Ishikawa (cell line): Measurements from ENCODE around the gene TAB3.

ENCODE experiments used
- CEBPB ChIP-seq: IDR thresholded peaks from 2 replicates; pipeline ENCODE4 v1.6.1; 2012
- CREB1 ChIP-seq: IDR thresholded peaks from 2 replicates; pipeline ENCODE4 v1.6.1; 2012; ENCODE audit warnings: low read depth
- EGR1 ChIP-seq: IDR thresholded peaks from 2 replicates; pipeline ENCODE4 v1.6.1; 2012
- EP300 ChIP-seq: IDR thresholded peaks from 2 replicates; pipeline ENCODE4 v1.6.1; 2012; ENCODE audit warnings: borderline replicate concordance
- FOXM1 ChIP-seq: IDR thresholded peaks from 2 replicates; pipeline ENCODE4 v1.6.1; 2012; ENCODE audit warnings: low read depth, borderline replicate concordance
- MAX ChIP-seq: IDR thresholded peaks from 2 replicates; pipeline ENCODE4 v1.6.1; 2012
- NFIC ChIP-seq: IDR thresholded peaks from 2 replicates; pipeline ENCODE4 v1.6.1; 2012
- RAD21 ChIP-seq: IDR thresholded peaks from 2 replicates; pipeline ENCODE4 v1.6.1; 2012; ENCODE audit warnings: low read depth
- TAF1 ChIP-seq: IDR thresholded peaks from 2 replicates; pipeline ENCODE4 v1.6.1; 2012; ENCODE audit warnings: low read depth, mild to moderate bottlenecking
- TCF12 ChIP-seq: IDR thresholded peaks from 2 replicates; pipeline ENCODE4 v1.6.1; 2012; ENCODE audit warnings: low read depth
- TEAD4 ChIP-seq: IDR thresholded peaks from 2 replicates; pipeline ENCODE4 v1.6.1; 2012
- YY1 ChIP-seq: IDR thresholded peaks from 2 replicates; pipeline ENCODE4 v1.6.1; 2012; ENCODE audit warnings: low read depth
- ZBTB7A ChIP-seq: IDR thresholded peaks from 2 replicates; pipeline ENCODE4 v1.6.1; 2012; ENCODE audit warnings: low read depth
- TF ChIP-seq, protein P1 (sequence below): IDR thresholded peaks from 2 replicates; pipeline ENCODE4 v1.6.1; 2012
- TF ChIP-seq, protein P2 (sequence below): IDR thresholded peaks from 2 replicates; pipeline ENCODE4 v1.6.1; 2012; ENCODE audit warnings: low read depth, mild to moderate bottlenecking

TAB3 gene

GRCh38 chrX:30910124-30910860 is 21.2 kb upstream of the TAB3 start:
- TF ChIP-seq CREB1 (no peak), ZBTB7A (no peak), FOXM1 (no peak), EGR1 (no peak), RAD21 (no peak), MAX (no peak), EP300 (no peak), NFIC (no peak), CEBPB (no peak), TAF1 (no peak), TCF12 (no peak), TEAD4 (no peak), YY1 (no peak)
- TF ChIP-seq, protein P1, sequence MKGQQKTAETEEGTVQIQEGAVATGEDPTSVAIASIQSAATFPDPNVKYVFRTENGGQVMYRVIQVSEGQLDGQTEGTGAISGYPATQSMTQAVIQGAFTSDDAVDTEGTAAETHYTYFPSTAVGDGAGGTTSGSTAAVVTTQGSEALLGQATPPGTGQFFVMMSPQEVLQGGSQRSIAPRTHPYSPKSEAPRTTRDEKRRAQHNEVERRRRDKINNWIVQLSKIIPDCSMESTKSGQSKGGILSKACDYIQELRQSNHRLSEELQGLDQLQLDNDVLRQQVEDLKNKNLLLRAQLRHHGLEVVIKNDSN, result no peak
- TF ChIP-seq, protein P2, sequence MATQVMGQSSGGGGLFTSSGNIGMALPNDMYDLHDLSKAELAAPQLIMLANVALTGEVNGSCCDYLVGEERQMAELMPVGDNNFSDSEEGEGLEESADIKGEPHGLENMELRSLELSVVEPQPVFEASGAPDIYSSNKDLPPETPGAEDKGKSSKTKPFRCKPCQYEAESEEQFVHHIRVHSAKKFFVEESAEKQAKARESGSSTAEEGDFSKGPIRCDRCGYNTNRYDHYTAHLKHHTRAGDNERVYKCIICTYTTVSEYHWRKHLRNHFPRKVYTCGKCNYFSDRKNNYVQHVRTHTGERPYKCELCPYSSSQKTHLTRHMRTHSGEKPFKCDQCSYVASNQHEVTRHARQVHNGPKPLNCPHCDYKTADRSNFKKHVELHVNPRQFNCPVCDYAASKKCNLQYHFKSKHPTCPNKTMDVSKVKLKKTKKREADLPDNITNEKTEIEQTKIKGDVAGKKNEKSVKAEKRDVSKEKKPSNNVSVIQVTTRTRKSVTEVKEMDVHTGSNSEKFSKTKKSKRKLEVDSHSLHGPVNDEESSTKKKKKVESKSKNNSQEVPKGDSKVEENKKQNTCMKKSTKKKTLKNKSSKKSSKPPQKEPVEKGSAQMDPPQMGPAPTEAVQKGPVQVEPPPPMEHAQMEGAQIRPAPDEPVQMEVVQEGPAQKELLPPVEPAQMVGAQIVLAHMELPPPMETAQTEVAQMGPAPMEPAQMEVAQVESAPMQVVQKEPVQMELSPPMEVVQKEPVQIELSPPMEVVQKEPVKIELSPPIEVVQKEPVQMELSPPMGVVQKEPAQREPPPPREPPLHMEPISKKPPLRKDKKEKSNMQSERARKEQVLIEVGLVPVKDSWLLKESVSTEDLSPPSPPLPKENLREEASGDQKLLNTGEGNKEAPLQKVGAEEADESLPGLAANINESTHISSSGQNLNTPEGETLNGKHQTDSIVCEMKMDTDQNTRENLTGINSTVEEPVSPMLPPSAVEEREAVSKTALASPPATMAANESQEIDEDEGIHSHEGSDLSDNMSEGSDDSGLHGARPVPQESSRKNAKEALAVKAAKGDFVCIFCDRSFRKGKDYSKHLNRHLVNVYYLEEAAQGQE, result no peak

- no peak for TF ChIP-seq EP300
- TF ChIP-seq ZBTB7A, result no peak
- no peak for TF ChIP-seq TEAD4
- TF ChIP-seq NFIC, result no peak
- TF ChIP-seq CEBPB, result no peak
- TF ChIP-seq, protein P2, result no peak
- no peak for TF ChIP-seq RAD21
- TF ChIP-seq YY1, result no peak
These were observed 17.7 kb upstream of the TAB3 start for GRCh38 chrX:30906726-30907125.

DNA sequence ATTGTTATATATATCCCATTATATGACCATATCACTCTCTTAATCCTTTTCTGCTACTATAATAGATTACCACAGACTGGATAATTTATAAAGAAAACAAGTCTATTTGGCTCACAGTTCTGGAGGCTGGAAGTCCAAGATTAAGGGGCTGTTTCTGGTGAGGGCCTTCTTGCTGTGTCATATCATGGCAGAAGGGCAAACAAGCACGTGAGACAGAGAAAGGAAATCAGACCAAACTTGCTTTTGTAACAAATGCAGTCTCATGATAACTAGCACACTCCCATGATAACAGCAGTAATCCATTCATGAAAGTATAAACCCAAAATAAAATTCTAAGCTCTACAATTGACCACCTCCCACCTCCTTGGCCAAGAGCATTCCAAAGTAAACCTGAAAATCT is 16.3 kb upstream of the TAB3 start:
- no peak for TF ChIP-seq TCF12
- TF ChIP-seq MAX, result no peak
- no peak for TF ChIP-seq CEBPB
- TF ChIP-seq YY1, result no peak
- TF ChIP-seq, protein P1, result no peak
- no peak for TF ChIP-seq EGR1
- no peak for TF ChIP-seq RAD21
- TF ChIP-seq EP300, result no peak
- no peak for TF ChIP-seq ZBTB7A
- TF ChIP-seq NFIC, result no peak
- TF ChIP-seq FOXM1, result no peak
- TF ChIP-seq TAF1, result no peak
- no peak for TF ChIP-seq CREB1
- TF ChIP-seq TEAD4, result no peak
- TF ChIP-seq, protein P2, result no peak

GRCh38 chrX:30904632-30905031 is 15.6 kb upstream of the TAB3 start:
- no peak for TF ChIP-seq TAF1
- no peak for TF ChIP-seq CREB1

- TF ChIP-seq, protein P1, result no peak
- TF ChIP-seq ZBTB7A, result no peak
These were observed 15.1 kb upstream of the TAB3 start for GRCh38 chrX:30904186-30904585.
